Right lobe of liver (tissue), 4 donors: ENCODE data around the gene KCNIP1.

Experiments
- CTCF ChIP-seq, 4 donors: fragments of 200-600 bp in 3 of 4; fragments of 450-650 bp in 1 of 4; IDR thresholded peaks; one replicate each; pipeline versions ENCODE4 v1.5.1 to v1.8.0; 2016 to 2022; ENCODE audit warnings: antibody characterized with exemption in 4 of 4, mild to moderate bottlenecking in 2 of 4
- POLR2A ChIP-seq: fragments of 450-650 bp; IDR thresholded peaks from one replicate; pipeline ENCODE4 v1.6.1; 2017; ENCODE audit warnings: antibody characterized with exemption, mild to moderate bottlenecking
- donor health status: DM: no; HTN: no; CAD: no.
- donor health status: DM: no; HTN: no; CAD: no.
- donor health status: DM: no; HTN: yes; CAD: no.

DNA sequence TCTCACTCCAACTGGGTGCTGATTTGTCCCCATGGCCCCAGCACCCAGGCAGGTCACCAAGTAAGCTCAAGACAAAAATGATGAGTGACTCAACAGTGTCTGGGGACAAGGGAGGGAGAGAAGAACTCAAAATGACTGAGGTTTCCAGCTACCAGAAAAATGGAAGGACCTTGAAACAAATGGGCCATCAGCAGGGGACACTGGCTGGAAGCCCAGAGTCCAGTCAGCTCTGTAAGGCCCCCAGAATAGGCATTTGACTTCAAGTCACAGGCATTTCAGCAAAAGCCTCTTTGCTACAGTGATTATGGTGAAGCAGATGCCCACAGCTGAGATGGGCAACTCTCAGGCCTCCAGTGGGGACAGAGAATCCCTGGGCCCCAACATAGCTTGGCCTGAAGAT is 140.7 kb downstream of the KCNIP1 start:
- TF ChIP-seq CTCF (IDR thresholded peaks at IDR 0.05) (no peak), POLR2A (no peak)
